HG02884 (cell line): Measurements from ENCODE around the gene VSIG8.
A peak's percentile ranks its signal among the peaks of the same experiment; 100 is the strongest.

ENCODE experiments used
- ATAC-seq: cut with Tn5 transposase; IDR thresholded peaks from one replicate; pipeline ENCODE4 v1.9.1; 2021; ENCODE audit warnings: mild to moderate bottlenecking, moderate library complexity; ENCODE audit not compliant: unreplicated experiment

The VSIG8 gene

GRCh38 chr1:159831412-159832141 lies 30.9 kb downstream of the VSIG8 start:
- ATAC-seq, result no peak

GRCh38 chr1:159830722-159831121 lies 31.7 kb downstream of the VSIG8 start:
- ATAC-seq, result no peak

- no peak for ATAC-seq
These were observed 32.5 kb downstream of the VSIG8 start for GRCh38 chr1:159829822-159830465.

- ATAC-seq, result peak; percentile 53
These were observed 33.2 kb downstream of the VSIG8 start for GRCh38 chr1:159829273-159829634.

- no peak for ATAC-seq
These were observed 33.7 kb downstream of the VSIG8 start for GRCh38 chr1:159828581-159829272.

DNA sequence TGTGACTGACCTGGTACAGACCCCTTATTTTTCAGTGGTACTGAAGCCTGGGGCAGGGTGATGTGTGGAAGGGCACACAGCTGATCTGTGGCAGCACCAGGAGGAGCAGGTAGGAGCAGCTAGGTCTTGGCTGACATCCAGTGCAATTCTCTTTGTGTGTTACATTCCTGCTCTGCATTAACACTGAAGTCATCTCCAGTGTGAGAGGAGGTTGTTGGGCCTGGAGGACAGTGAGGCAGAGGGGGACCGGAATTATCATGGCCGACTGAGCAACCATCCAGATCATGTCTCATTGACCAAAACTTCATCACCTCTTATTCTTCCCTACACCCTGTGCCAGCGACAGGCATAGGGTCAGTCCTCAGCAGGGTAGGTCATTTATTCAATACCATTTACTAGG lies 34.3 kb downstream of the VSIG8 start:
- ATAC-seq, result no peak

DNA sequence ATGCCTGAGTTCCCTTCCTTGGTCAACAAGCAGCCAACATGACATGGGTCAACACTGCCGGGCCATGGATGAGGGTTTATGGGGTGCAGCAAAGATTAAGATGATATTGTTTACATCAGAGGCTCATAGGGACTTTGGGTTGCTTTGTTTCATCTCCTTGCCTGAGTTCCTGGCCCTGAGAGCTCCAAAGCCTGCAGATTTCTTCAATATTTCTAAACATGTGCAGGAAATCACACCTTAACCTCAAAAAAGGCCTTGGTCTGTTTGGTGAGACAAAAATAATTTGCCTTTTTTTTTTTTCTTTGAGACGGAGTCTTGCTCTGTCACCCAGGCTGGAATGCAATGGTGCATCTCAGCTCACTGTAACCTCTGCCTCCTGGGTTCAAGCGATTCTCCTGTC lies 34.9 kb downstream of the VSIG8 start:
- ATAC-seq, result no peak

DNA sequence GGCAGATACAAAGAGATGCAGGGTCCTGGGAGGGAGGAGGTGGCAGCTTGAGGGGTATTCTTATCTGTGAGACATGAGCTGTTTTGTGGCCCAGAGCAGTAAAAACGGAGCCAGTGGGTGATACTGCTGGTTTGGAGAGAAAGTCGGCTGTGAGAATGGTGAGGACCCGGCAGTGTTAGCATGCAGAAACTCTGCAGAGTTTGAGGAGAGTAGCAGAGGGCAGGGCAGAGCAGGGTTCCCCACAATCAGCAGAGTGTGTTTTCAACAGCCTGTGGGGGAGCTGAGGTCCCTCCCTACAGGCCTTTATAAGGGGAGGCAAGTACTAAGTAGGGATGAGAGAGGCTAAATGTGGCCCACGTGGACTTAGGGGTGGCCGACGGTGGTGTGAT lies 35.4 kb downstream of the VSIG8 start:
- ATAC-seq, result no peak

GRCh38 chr1:159826441-159827101 lies 35.9 kb downstream of the VSIG8 start, which contains the start of gene SLAMF8:
Gene SLAMF8 (plus strand): TSS chr1:159826873. CDS start chr1:159826899, 26 bp downstream.
- peak; percentile 43 for ATAC-seq

GRCh38 chr1:159825564-159825963 lies 36.9 kb downstream of the VSIG8 start:
- no peak for ATAC-seq

DNA sequence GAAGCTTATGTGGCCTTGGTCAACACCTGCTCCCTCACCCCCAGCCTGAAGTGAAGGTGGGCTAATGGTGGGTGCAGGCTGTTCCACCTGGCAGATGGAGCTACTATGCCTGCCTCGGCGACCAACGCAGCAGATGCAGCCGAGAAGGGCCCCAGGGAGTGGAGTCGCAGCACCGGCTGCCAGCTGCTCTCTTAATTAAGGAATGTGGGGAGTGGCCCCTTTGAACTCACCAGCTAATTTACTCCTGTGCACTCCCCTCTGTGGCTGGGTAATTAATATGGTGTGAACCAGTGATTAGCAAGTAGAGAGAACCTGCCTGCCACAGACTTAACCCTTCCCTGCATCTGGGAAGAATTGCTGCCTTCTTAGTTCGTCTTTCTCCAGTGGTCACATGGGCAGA lies 39.1 kb downstream of the VSIG8 start:
- ATAC-seq, result no peak

GRCh38 chr1:159821171-159821867 lies 41.1 kb downstream of the VSIG8 start:
- no peak for ATAC-seq

GRCh38 chr1:159817276-159818041 lies 45.0 kb downstream of the VSIG8 start:
- ATAC-seq, result no peak

- ATAC-seq, result no peak
These were observed 46.5 kb downstream of the VSIG8 start for GRCh38 chr1:159815926-159816325.

DNA sequence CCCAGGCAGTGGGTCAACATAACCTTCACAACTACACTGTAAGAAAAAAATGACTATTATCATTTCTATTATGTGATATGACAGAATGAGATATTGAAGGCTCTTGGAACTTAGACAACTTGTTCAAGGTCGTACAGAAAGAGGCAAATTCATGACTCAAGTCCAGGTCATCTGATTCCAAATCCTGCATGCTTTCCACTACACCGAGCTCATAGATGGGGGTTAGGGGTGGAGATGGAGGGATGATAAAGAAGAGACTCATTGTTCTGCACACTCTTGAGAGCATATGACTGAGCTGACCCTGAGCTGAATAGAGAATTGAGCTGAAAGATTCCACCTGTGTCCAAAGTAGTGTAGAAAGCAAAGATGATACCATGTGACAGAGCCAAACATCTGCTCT lies 57.5 kb downstream of the VSIG8 start:
- ATAC-seq, result no peak
